Colon (tissue), 2 donors: Measurements from ENCODE around the gene CERS6.

Experiments
- FAIRE-seq: peaks from 2 replicates; lab custom pipeline; 2012; peaks lifted over from hg19 to GRCh38; lab: Jason Lieb, UNC
- donor health status: control.
- donor health status: control.

CERS6 gene

GRCh38 chr2:168573128-168573903 is 117.2 kb downstream of the CERS6 start:
- no peak for FAIRE-seq

DNA sequence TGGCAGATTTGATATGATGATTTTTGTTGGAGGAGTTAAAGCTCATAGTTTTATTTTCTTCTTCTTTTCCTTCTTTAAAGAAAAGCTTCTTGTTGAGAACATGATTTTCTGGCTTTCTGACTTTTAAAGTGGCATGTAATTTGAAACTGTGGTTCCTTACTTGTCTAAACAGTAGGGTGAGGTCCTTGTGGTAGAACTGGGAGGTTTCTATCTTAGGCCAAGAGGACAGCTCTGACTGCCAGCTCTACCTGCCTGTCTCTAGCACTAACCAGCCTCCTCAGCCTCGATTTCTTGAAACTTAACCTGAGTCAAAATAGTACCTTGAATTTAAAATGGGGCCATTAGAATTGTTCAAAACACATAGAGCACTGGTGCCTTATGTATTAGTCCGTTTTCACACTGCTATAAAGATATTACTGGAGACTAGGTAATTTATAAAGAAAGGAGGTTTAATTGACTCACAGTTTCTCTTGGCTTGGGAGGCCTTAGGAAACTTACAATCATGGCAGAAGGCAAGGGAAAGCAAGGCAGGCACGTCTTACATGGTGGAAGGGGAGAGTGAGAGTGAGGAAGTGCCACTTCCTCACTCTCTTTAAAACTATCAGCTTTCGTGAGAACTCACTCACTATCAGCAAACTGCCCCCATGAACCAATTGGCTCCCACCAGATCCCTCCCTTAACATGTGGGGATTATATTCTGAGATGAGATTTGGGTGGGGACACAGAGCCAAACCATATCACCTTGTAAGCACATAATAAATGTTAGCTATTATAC is 119.0 kb downstream of the CERS6 start:
- FAIRE-seq, result no peak

DNA sequence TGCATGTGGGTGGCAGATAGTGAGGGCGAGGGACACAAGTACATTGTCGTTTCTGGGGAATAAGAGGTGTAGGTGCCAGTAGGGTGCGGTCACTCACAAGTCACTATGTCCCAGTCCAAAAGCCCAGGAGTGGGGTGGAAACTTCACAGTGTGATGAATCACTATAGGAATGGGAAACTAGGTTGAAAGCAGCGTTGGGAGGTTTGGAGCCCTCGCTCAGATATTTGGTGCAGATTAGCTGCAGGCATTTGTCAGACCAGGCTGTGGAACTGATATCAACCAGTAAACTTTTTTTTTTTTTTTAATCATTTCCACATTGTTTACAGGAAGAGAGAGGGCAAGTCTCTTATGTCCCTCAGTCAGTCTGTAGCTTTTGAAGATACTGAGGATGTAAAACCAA is 121.8 kb downstream of the CERS6 start:
- FAIRE-seq, result no peak

DNA sequence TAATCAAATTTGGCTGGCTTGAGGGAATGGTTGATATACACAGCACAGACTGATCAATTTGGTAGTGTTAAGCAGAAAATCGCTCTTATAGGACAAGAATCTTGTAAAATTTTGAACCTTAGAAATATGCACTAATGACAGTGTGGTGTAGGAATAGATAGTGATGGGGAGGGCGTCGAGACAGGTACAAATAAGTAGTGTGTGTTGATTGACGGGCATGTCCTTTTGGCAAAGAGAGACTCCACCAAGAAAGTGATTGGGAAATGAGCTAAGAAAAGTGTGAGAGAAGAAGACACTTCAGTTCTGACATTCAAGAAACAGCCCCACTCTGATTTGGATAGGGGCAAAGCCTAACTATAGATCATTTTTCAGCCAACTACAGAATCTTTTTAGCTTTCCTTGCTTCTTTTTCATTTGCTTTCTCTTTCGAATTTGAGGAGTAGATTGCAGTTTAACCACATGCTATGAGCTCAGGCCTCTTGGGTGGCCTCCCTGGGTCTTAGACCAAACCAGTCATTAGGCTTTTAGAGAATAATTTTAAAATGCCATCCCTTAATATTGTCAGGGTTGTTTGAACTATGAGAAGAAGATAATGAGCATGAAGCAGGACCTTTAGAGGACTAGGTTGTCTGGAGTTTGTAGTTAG is 127.1 kb downstream of the CERS6 start:
- no peak for FAIRE-seq

DNA sequence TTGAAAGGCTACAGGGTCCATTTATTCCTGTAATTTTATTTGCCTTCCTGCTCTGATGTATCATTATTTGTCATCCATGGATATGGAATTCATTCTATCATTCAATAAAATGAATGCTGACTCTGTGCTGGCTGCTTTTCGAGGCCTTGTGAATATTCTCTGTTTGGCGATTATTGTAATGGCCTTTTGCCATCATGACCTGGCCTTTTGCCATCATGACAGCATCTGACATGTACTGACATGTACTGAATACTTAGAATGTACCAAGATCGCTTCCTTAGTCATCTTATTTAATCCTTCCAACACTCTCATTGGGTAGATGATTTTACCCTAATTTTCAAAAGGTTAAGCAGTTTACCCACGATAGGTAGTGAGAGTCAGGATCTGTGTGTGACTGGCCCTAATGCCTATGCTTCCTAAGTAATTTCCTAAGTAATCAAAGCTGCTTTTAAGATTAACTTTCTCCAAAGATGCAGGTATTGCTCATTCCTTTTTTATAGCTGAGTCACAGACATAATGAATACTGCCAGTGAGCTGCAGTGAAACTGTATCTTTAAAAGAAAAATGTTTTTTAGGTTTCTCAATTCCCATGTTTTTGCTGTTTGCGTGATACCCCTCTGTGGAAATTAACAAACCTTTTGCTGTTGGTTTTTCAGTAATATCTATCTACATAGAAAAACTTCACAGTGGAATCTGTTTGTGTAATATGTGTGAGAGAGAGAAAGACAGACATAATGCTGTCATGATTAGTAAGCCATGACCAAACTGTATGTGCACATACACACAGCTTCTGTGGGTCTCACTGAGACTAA is 127.8 kb downstream of the CERS6 start:
- no peak for FAIRE-seq

DNA sequence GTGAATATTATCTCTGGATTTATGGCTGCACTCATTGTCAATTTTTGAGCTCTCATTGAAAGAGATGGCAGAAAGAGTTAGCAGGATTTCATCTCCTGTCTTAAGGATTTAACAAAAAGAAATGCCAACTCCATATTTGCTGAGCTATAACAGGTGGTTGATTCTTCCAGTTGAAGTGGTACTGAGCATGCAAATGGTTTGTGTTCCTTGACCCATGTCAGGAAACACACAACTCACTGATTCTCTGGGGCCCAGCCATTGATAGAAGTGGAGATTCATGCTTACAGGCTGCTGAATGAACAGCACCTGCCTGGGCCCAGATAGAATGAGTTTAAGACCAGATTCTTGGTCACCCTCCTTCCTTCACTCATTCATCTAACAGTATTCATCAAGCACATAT is 128.8 kb downstream of the CERS6 start:
- FAIRE-seq, result no peak

- FAIRE-seq, result no peak
Measured at GRCh38 chr2:168585700-168586099, 129.6 kb downstream of the CERS6 start.

- FAIRE-seq, result no peak
Measured at GRCh38 chr2:168587307-168587706, 131.2 kb downstream of the CERS6 start.

DNA sequence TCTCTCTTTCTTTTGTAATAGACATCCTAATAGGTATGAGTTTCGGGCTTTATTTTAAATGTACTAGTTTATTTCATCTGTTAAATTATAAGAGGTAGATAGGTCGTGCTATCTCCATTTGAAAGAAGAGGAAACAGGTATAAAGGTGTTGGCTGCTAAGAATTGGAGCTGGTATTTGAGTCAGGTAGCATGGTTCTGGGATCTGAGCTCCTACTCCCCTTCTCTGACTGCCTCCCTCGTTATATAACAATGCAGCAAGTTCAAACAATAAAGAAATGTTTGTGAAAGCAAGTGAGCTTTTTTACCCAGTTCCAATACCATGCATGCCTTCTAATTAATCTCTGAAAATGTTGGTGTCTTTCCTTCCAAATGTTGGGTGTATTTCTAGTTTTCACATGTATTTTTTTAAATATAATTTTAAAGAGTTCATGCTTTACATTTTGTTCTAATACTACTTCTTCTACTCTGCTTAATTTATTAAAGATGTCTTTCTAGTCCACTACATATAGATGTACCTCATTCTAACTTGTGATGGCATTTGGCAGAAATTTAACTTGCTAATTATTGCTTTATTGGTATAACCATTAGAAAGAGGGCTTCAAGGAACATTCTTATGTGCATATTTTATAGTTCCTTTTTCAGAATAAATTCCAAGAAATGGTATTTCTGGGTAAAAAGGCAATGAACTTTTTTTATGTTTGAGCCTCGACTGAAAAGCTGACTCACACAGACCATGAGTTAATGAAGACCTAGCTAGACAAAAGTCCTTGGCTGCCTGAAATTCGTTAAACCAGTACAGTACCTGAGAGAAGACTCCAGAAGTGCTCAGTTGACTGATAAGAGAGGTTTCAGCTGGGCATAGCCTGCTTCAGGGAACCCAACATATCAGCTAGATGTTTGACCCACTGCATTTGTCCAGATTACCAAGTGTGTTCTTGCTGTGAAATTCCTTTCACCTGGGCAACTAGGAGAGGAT is 133.5 kb downstream of the CERS6 start:
- no peak for FAIRE-seq

GRCh38 chr2:168592181-168592831 is 136.2 kb downstream of the CERS6 start:
- FAIRE-seq, result no peak

- no peak for FAIRE-seq
Measured at GRCh38 chr2:168593713-168594112, 137.6 kb downstream of the CERS6 start.

GRCh38 chr2:168594778-168595177 is 138.7 kb downstream of the CERS6 start:
- no peak for FAIRE-seq

GRCh38 chr2:168596881-168597655 is 141.0 kb downstream of the CERS6 start:
- FAIRE-seq, result no peak

GRCh38 chr2:168599738-168600137 is 143.7 kb downstream of the CERS6 start:
- FAIRE-seq, result no peak

GRCh38 chr2:168600949-168601348 is 144.9 kb downstream of the CERS6 start:
- no peak for FAIRE-seq

DNA sequence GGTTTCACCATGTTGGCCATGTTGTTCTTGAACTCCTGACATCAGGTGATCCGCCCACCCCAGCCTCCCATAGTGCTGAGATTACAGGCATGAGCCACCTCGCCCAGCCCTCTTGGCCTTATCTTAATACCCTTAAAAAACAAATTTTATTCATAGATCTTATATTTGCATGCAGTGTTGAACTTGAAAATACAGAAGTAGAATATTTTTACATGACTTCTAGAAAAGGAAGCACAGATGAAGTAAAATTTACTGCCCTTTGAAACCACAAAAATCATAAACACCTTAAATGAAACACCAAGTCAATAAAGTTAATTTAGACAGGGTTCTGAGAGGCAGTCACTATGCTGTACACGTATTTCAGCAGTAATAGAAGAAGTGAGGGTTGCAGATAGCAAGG is 145.7 kb downstream of the CERS6 start:
- no peak for FAIRE-seq

DNA sequence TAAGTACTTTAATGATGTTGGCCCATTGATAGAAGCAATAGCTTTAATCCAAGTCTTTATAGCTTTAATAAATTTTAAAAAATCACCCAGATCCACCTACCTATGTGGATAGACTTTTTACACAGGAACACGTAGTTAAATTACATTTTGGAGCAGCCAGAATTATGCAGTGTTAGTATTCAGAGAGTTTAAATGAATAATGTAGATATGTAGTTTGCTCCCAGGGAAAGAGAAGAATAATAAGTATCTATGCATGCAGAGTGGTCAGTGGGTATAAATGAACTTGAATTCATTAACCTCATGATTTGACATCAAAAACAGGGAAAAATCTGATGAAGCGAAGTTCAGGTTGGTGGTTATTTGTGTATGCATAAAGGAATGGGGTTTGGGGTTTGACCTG is 146.3 kb downstream of the CERS6 start:
- FAIRE-seq, result no peak

DNA sequence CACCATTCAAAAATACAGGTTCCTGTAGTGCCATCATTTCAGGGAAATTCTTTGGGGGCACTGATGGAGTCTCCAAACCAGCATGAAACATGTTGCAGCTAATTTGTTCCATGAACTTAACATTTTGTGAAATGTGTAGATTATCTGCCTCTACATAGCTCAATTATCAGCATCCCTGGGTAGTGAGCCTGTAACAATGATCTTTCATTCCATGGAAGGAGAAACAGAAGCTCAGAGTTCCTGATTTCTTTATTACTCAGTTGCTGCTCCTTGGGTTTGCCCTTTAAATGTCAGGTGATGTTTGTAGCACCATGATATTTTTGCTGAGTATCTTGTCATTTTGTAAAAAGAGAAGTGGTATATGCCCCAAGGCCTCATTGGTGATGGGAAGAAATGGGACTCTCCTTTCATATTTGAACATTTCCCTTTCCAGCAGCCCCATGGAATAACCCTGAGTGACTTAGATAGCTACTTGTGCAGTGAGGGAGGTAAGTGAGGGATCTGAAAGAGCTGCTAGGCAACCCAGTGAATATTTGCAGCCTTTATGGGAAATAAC is 146.9 kb downstream of the CERS6 start:
- FAIRE-seq, result no peak

- FAIRE-seq, result no peak
Measured at GRCh38 chr2:168603439-168603961, 147.4 kb downstream of the CERS6 start.
